GM18909 (cell line): ENCODE measurements around the gene CRTAP.
A peak's percentile ranks its signal among the peaks of the same experiment; 100 is the strongest.
"Not testable (repeated sequence)": the region's sequence is repeated elsewhere in the genome, so short reads cannot be mapped to it uniquely, and the experiment has no call there.

ENCODE experiments used
- ATAC-seq: cut with Tn5 transposase; IDR thresholded peaks from one replicate; pipeline ENCODE4 v1.9.1; 2021; ENCODE audit warnings: mild to moderate bottlenecking; ENCODE audit not compliant: unreplicated experiment, poor library complexity

Gene CRTAP

DNA sequence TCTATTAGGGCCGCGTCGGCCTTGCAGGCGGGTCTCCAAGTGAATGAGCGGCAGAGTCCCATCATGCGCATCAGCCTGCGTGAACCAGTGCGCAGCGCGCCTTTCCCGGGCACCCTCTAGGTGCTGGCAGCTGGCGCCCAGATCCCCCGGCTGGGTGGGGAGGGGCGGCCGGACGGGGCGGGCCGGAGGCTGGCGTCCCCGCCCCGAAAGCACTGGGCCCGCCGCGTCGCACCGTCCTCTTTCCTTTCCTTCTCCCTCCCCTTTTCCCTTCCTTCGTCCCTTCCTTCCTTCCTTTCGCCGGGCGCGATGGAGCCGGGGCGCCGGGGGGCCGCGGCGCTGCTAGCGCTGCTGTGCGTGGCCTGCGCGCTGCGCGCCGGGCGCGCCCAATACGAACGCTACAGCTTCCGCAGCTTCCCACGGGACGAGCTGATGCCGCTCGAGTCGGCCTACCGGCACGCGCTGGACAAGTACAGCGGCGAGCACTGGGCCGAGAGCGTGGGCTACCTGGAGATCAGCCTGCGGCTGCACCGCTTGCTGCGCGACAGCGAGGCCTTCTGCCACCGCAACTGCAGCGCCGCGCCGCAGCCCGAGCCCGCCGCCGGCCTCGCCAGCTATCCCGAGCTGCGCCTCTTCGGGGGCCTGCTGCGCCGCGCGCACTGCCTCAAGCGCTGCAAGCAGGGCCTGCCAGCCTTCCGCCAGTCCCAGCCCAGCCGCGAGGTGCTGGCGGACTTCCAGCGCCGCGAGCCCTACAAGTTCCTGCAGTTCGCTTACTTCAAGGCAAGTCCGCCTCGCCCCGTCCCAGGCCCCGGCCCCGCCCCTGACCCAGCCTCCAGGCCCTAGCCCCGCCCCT is at the start of gene CRTAP:
TSS of gene CRTAP (plus strand) at position 243 of the 850 bp plus-strand sequence. CDS start at position 307, 64 bp downstream.
- peak; percentile 82 for ATAC-seq

DNA sequence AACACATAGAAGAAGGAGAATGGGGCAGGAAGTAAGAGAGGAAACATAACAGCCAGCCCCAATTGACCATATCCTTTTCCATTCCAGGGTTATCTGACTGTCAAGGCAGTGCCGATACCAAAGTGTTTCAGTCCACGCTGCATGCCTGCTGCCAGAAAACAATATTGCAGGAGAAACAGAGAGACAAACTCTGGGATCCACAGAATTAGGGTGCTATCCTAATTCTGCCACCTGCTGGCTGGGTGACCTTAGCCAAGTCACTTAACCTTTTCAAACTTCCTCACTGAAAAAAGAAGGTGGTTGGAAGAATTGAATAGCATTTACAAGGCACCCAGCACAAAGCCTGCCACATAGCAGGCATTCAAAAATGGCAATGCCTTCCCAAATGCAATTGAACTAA is 48.9 kb upstream of the CRTAP start:
- no peak for ATAC-seq

DNA sequence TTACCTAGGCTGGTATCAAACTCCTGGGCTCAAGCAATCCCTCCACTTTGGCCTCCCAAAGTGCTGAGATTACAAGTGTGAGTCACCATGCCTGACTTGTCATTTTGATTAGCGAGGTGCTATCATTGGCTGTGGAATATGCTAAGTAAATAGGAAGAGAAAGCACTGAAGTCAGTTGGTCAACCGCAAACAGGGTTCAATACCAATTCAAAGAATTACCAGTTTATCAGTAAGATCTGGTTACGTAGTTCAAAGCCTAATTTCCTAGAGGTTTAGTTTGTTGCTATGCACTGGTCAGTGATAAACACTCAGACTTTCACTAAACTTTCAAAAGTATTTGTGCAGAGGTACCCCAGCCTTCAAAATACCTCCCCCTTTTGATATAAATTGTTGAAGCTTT is 46.3 kb upstream of the CRTAP start:
- no peak for ATAC-seq

DNA sequence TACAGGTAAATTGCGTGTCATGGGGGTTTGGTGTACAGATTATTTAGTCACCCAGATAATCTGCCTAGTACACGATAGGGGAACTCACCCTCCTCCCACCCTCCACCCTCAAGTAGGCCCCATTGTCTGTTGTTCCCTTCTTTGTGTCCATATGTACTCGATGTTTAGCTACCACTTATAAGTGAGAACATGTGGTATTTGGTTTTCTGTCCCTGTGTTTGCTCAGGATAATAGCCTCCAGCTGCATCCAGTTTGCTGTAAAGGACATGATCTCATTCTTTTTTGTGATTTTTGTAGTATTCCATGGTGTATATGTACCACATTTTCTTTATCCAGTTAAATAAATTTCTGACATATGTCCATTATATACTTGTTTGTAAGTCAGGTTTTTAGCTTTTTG is 44.0 kb upstream of the CRTAP start:
- not testable (repeated sequence) for ATAC-seq

DNA sequence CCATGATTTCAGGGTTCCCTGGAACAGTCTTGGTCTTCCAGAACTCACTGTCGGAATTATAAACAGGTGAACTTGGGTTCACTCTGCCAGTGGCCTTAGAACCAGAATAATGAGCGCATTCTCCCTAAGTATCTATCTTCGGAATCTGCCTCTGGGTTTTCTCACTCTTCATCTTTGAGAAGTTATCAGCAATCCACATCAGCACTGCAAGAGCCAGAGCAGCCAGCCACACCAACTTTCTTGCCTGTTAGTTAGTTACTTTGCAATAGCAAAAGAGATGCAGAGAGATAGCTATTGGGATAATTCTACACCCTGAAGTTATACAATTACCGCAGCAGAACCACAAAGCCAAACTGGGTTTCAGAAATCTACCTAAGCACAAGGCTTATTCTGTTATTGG is 42.6 kb upstream of the CRTAP start:
- ATAC-seq: no peak

DNA sequence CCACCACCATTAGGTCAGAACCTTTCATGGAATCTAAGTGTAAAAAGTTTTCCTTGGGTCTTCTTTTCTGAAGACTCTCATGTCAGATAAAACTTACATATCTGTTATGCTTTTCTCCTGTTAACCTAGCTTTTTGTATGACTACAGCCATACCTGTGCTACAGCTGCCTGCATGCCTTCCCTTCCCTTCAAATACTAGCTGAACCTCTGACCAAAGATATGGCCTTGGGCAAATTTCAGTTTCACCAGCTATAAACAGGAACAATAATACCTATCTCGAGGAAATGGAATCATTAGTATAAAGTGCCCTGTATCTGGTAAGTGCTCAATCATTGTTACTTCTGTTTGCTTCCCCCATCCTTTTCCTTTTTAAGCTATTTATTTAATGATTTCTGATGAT is 41.9 kb upstream of the CRTAP start:
- ATAC-seq: no peak

DNA sequence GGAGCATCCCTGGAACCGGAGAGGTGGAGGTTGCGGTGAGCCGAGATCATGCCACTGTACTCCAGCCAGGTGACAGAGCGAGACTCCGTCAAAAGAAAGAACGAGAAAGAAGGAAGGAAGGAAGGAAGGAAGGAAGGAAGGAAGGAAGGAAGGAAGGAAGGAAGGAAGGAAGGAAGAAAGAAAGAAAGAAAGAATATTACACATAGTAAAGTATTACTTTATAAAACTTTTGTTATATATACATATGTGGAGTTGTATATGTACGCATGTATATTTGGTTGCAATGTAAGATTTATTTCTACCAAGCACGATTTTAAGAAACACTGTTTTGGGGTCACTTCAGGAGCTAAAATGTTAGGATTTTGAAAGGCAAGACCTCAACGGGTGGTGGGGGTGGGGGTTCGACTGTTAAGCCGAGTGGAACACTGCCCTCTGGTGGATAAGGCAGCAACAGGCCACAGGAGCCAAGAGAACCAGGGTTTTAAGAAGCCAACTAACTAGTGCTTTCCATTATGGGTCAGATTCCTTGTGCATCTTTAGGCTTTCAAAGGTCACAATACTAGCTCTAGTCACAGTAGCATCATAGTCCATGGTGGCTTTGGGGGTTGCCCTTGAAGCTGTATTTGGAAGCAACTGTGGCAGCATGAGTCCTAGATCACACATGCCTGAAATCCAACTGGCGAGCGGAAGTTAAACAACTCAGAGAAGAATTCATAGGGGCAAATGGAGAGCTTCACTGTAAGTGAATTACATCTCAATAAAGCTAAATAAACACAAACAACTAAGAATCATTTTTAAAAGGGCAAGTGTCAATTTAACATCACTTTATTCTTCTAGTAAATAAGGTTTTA is 39.4 kb upstream of the CRTAP start:
- ATAC-seq: no peak

DNA sequence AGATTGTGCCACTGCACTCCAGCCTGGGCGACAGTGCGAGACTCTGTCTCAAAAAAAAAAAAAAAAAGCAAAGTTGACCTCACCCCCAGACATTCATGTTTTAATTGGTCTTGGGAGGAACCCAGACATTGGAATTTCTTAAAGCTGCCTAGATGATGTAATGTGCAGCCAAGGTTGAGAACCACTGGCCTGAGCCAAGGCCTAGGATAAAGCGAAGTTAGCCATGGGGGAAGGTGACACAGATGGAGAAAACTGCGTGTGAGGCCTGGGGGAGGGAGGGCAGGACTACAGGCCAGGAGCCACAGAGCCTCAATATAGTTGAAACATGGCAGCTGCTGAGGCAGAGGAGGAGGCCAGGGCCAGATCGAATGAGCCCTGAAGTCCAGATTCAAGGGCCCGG is 37.8 kb upstream of the CRTAP start:
- no peak for ATAC-seq

DNA sequence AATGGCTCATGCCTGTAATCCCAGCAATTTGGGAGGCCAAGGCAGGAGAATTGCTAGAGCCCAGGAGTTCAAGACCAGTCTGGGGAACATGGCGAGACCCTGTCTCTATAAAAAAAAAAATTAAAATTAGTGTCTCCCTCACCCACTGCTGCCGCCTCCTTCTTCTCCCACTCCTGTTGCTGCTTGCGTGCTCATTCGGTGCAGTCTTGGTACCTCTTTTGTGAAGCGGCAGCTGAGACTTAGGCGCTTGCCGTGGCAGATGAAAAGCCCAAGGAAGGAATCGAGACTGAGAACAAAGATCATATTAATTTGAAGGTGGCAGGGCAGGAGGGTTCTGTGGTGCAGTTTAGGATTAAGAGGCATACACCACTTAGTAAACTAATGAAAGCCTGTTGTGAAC is 36.9 kb upstream of the CRTAP start:
- no peak for ATAC-seq

DNA sequence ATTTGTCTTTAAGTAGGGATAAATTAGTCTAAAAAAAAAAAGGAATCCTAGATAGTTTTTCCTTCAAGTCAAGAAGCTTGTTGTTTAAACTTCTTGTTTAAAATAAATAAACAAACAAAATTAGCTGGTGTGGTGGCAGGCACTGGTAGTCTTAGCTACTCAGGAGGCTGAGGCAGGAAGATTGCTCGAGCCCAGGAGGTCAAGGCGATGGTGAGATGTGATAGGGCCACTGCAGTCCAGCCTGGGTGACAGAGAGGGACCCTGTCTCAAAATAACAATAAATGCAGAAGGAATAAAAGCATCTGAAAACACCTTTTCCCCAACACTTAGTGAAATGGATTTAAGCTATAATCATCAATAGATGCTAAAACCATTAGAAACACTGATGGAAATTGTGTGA is 35.8 kb upstream of the CRTAP start:
- ATAC-seq: no peak

DNA sequence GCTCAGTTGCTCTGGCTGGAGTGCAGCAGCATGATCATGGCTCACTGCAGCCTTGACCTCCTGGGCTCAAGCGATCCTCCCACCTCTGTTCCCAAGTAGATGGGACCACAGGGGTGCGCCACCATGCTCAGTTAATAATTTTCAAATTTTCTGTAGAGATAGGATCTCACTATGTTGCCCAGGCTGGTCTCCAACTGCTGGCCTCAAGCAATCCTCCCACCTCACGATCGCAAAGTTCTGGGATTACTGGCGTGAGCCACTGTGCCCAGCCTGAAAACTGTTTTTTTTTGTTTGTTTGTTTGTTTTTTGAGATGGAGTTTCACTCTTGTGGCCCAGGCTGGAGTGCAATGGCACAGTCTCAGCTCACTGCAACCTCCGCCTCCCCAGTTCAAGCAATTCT is 34.0 kb upstream of the CRTAP start:
- ATAC-seq: not testable (repeated sequence)

DNA sequence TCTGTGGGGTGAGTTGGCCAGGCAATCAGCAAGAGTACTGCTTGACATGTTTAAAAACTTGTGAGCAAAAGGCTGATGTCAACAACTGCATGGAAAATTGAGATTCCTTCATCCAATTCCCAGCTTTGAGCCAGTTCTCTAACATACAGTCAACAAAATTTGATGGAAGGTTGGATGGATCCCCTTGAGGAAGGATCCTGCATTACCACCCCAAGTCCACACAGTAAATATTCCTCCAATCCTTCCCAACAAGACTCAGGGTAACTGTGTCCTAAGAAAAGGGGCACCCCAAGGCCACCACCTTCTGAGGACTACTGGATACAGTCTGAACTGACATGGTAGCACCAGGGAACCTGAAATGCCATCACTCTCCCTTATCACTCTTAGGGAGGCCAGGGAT is 32.0 kb upstream of the CRTAP start:
- no peak for ATAC-seq

DNA sequence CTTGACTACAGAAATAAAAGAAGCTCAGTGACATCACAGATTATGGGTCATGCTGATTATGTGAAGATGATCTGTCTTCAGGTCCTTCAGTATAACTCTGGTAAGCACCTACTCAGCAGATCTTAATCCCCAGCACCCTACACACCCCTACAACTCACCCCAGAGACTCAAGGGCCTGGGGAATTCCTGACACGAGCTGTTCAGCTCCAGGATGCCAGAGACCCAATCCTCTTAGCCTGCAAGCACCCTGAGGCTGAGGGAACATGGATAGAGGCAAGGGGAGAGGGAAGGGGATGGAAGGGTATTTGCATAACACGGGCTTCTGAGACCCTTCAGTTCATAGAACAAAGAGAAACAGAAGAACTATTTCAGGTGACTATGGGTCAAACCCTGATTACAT is 29.9 kb upstream of the CRTAP start:
- no peak for ATAC-seq

DNA sequence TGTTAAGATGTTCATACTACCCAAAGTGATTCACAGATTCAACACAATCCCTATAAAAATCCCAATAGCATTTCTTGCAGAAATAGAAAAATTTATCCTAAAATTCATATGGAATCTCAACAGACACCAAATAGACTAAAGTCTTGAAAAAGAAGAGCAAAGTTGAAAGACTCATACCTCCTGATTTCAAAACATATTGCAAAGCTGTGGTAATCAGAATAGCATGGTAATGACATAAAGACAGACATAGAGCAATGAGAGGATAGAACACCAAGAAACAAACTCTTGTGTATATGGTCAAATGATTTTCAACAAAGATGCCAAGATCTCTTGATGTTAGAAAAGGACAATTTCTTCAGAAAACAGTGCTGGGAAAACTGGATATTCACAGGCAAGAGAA is 25.1 kb upstream of the CRTAP start:
- ATAC-seq: no peak

DNA sequence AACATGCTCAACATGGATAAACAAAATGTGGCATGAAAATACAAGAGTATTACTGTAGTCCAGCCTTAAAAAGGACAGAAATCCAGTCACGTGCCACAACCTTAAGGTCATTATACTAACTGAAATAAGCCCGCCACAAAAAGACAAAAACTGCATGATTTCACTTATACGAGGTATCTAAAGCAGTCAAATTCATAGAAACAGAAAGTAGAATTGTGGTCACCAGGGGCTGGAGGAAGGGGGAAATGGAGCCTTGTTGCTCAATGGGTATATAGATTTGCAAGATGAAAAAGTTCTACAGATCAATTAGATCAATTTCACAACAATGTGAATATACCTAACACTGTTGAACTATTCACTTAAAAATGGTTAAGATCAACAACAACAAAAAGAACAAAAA is 24.3 kb upstream of the CRTAP start:
- ATAC-seq: peak; percentile 93

DNA sequence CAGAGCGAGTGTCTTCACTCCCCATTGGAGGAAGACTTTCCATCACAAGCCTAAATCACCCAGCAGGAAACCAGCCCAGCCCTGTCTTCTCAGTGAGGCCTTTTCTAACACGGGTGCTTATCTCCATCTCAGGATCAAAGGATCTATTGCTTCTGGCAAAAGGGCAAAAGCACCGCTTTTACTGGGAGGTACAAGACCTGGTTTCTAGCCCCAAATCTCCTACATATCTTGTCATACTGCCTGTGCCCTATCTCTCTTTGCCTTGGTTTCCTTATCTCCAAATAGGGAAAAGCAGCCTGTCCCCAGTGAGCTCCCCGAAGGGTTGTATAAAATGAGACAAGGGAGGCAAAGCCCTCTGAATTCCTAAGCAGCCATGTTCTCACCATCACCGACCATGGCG is 22.1 kb upstream of the CRTAP start:
- no peak for ATAC-seq

DNA sequence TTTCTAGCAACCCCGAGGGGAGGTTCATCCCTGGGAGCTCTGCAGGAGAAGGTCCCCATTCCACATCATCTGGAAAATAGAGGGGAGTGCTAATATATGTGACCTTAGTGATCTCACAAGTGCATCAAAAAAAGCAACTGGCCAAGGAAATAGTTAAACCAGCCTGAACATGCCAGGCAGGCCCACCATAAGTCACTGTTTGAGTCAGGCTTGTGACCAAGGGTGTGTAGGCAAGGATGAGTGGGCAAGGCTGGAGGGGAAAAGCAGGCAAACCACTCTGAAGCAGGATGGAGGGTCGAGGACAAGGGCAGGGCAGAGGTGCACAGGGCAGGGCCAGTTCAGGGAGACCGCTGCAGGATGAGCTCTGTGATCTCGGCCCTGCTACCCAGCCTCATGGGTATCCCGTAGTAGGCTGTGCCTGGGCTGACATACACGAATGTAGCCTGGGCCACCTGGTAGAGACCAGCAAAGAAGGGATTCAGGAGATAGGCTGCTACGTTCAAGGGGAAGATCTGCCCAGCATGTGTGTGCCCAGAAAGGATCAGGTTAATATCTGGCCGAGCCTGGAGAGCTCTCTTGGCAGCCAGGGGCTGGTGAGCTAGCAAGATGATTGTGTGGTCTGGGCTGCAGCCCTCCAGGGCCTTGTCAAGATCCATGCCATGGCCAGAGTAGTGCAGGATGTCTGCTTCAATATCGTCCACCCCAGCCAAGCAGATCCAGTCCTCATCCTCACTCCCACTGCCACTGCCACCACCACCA is 21.1 kb upstream of the CRTAP start:
- ATAC-seq: no peak

DNA sequence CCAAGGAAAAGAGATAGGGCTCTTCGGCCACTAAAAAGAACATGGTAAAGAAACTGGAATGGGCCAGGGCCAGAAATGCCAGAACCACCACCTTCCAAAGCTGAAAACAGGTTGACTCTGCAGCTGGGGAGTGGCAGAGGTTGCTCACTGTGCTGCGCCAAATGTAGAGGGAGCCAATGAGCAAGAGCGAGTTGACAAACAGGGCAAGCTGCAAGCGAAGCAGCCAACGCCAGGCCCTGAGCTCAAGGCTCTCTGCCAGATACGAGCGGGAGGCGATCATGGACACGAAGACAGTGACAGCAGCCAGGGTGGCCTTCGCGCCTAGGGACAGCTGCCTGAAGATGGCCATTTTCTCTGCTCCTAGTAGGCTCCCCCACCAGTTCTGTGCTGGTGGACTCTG is 20.0 kb upstream of the CRTAP start:
- ATAC-seq: no peak

DNA sequence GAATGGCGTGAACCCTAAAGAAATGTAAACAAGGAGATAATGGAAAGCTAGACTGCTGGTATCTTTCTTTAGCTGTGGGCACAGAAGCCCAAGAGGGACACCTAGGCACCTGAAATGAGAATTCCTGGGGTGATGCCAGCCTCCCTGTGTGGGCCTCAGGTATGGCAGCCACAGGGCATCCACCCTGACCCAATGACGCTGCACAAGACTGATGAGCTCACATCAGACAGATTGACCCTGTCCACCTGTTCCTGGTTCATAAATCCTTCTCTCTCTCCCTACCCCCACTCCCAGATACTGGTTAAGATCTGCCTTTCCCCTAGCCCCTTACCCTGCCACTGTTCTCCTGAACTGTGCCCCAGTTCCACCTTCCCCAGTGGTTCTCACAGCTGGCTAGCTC is 18.4 kb upstream of the CRTAP start:
- no peak for ATAC-seq

DNA sequence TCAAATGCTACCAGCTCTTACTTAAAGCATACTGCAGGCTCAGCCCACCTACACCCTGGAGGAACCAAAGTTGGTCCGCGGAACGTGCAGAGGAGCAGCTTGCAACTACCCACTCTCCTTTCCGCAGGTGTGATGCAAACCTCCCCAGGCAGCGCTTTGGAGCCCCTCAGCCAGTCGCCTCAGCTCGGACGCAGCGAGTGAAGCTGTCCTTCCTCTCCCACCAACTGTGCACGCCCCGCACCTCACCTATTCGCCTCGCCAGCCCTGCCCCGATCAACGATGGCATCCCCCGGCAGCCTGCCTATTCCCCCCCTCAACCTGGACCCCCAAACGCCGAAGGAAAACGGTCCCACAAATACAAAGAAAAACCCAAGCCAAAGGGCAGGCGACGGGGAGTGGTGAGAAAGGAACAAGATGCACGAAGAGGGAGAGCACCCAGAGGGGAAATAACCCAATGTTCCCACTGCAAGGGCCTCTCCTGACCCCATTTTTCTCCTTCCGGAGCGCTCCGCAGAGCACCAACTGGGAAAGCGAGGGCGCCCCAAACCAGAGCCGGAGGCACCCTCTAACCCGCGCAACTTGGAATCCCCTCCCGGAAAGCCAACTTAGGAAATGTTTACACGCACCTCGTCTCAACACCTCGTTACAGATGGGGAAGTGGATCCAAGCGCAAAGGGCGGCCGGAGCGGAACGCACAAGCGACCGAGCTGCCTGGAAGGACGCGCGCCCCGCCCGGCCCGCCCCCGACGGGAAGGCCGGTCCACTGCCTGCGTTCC is 17.5 kb upstream of the CRTAP start:
- ATAC-seq: peak; percentile 46
